CD4-positive, alpha-beta T cell treated with Interleukin-15 for 4 hours (primary cell): ENCODE results near the gene MCC.
A peak's percentile ranks its signal among the peaks of the same experiment; 100 is the strongest.

ENCODE experiments used
- DNase-seq: peaks from one replicate; pipeline ENCODE4 v3.0.0-alpha.2; 2020; ENCODE audit warnings: low spot score

MCC gene

DNA sequence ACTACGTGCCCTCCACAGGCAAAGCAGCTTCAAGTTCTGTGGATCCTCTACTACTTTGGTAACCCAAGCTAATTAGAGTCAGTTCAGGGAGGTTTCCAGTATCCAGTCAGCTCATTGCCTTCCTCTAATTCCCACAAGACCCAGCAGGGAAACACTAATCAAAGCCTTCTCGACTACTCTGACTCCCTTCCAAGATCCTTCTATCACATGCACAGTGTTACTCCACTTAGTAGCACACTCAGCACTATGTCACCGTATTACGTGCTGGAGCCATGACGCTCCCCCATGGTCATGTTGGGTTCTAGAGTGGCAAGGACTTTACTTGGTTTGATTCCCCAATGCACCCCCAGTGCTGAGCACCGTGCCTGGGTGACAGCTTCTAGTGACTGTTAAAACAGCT, 458.6 kb downstream of the MCC start:
- no peak for DNase-seq

DNA sequence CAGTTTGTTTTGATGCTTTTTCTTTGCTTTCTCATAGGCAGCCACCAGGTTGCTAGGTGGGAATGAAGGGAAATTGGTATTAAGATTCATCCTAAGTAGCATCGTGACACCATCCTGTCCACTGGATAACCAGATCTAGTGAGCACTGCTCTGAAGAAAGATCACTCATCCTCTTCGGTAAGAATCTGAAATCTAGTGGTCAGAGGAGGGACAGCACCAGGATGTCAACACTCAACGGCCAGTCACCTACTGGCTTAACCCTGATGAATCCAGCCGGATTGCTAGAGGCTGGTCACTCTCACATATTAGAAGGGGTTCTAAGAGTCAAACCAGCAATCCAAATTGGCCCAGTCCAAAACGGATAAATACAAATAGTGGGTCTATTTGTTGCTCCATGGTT, 460.8 kb downstream of the MCC start:
- no peak for DNase-seq

- no peak for DNase-seq
Measured at GRCh38 chr5:113027015-113027414, 461.2 kb downstream of the MCC start.

DNA sequence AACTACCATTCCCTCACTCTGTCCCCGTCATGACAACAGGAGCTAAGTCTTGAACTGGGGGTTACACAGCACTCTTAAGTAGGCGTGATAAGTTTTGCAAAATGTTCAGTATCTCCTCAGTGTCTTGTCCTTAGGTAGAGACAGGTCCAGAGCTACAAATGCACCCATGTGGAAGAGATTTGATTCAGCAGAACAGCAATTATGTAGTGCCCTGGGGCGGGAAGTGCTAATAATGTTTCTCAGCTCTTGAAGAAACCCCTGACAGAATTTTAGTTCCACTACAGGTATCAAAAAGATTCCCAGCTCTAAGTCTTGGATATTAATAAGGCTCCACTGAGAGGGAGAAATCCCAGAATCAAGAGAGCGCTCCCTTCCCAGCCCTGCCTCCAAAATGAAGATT, 462.0 kb downstream of the MCC start:
- no peak for DNase-seq

DNA sequence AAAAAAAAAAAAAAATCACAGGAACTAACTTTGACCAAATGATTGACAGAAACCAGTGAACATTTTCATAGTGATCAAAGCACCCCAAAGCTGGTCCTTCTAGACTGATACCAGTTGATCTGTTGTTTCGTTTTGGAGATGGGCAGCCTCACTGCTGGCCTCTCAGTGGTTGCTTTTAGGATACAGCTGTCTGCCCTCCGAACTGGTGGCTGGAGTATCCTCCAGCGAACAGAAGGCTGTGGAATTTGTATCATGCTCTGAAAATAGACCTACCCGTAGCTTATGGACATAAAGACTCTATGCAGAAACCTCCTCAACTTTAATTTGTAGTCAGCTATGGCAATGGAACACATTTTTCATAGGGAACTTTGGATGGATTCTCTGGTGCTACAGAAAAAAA, 462.7 kb downstream of the MCC start:
- DNase-seq = no peak

DNA sequence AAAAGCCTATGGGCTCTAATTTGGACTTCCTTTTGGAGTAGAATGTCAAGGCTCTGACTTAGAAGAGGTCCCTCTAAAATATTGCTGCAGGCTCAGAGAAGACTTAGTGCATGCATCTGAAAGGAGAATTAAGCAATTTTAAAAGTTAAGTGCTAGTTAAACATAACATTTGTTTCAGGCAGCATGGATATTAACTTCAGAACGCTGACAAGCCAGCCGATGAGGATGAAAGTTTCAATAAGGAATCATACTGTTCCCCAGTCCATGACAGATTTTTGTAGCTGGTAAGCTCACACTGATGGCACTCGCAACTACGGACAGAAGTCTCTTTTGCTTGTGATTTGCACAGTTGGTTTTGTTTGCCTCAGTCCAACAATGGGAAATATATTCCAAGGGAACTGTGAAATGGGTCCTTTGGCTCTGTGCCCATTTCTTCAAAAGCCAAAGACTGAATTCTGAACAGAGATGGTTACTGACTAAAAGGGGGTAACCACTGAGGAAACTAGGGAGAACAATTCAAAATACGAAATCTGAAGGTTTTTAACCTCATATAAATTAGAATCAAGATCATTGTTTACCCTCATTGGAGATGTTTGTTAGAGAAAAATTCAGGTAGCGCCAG, 464.1 kb downstream of the MCC start:
- no peak for DNase-seq

DNA sequence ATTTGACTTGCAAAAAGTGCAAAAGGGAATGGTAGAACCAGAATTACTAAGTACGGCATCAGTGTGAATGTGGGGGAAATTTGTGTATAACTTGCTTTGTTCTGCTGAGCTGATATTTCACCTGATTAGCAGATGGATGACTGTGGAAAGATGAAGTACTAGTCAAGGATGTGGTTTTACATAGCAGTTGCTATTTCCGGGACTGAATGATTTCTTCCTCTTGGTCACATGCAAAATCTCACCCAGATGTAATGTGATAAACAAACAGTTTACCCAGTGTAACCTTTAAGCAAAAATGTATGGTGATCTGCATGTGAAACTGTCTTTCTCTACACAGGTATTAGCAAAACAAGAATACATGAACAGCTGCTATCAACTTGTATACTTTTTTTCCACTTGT, 465.6 kb downstream of the MCC start:
- peak; percentile 60 for DNase-seq

- peak; percentile 24 for DNase-seq
Measured at GRCh38 chr5:113020461-113021273, 467.6 kb downstream of the MCC start.

DNA sequence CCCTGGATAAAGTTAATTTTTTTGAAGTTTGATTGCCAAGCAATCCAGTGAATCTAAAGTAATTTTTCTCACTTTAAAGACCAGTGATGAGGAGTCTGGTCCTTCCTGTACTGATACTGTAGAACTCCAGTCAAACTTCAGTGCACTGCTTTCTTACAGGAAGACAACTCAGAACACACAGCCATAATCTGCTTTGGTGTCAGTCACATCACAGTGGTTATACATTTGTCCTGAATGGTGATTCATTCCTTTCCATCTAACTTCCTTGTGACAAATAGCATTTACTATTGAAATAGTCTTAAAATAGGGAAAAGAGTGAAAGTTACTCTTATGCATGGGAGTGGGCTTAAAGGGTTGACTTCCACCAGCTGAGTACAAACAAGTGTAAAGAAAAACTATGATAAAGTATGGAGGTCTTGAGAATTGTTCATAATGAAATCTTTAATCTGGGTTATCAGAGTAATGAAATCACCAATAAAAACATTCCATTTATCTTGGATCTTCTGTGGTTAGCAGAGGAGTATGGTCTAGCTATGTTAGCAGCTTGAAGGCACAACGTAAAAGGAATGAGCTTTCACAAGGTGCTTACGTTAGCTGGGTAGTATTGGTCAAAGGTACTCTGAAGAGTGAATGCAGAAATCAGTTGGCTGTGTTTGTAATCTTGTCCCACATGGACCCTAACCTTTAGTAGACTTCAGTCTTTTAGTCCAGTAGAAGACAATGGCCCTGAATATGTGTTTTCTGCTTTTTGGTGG, 470.2 kb downstream of the MCC start:
- no peak for DNase-seq

- no peak for DNase-seq
Measured at GRCh38 chr5:113005454-113005853, 482.8 kb downstream of the MCC start.

DNA sequence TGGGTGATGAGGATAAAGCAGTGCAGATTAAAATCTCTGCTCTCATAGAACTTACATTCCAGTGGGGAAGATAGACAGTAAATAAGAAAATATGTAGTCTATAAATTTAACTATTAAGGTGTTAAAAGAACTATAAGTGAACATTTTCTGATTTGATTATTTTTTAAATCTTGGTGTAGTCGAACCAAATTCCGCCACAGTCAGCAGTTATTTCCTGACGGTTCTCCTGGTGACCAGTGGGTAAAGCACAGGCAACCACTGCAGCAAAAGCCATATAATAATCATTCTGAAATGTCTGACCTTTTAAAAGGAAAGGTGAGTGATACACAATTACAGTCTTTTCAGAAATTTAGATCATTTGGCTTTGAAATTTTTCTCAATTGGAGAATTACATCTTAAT, 484.5 kb downstream of the MCC start:
- DNase-seq = no peak

DNA sequence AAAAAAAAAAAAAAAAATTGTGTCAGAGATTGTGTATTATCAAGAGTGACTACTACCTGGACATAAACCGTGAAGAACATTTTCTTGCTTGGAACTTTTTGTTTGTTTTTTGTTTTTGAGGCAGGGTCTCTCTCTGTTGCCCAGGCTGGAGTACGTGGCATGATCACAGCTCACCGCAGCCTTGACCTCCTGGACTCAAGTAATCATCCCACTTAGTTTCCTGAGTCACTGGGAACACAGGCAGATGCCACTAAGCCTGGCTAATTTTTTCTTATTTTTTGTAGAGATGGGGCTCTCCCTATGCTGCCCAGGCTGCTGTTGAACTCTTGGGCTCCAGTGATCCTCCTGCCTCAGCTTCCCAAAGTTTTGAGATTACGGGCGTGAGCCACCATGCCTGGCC, 485.8 kb downstream of the MCC start:
- no peak for DNase-seq

- DNase-seq = no peak
Measured at GRCh38 chr5:113000466-113000865, 487.8 kb downstream of the MCC start.

DNA sequence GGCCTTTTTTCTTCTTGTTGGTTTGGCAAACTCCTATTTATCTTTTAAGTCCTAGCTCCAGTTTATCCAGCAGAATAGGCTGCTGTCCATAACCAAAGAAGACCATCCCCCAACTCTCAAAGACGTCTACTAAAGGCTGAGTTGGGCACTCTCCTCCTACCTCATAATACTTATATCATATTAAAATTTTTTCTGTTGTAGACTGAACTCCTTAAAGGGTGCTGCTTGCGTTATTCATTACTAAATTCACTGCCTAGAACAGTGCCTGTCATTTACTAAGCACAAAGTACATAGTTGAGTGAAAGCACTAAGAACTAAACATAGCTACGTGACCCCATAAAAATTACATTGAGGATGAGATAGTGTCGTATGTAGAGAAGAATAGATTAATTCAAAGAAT, 490.0 kb downstream of the MCC start:
- no peak for DNase-seq

- no peak for DNase-seq
Measured at GRCh38 chr5:112996830-112997374, 491.4 kb downstream of the MCC start.

GRCh38 chr5:112995764-112996618, 492.3 kb downstream of the MCC start:
- peak; percentile 81 for DNase-seq

GRCh38 chr5:112986224-112986623, 502.0 kb downstream of the MCC start:
- DNase-seq = no peak

GRCh38 chr5:112983363-112983762, 504.9 kb downstream of the MCC start:
- no peak for DNase-seq

DNA sequence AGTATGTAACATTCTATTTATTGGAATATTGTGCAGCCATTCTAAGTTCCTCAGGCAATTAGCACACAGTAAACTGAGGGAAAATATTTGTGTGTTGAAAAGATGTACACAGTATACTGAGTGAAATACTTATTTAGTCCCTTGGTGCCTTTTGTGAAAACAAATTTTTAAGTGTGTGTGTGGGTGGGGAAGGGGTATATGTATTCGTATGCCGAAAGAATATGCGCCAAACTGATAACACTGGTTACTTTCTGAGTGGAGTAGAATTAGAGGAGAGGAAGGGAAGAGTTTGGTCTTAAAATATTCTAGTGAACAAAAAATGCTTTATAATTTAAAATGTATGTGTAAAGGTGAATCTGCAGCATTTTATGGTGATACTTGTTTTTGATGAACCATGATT, 508.5 kb downstream of the MCC start:
- DNase-seq = no peak

GRCh38 chr5:112978836-112979235, 509.4 kb downstream of the MCC start:
- no peak for DNase-seq

GRCh38 chr5:112977440-112977861, 510.8 kb downstream of the MCC start:
- no peak for DNase-seq
